Panc1 (cell line): ENCODE data around the gene SMARCA2. TPM values are rescaled to one million over a fixed set of nuclear protein-coding genes. Genes with fewer than 3 reads are reported as not detected.

Experiments
- ATAC-seq: fragments of 200-7000 bp; cut with Tn5 transposase; 2 replicates; pipeline ENCODE4 v1.9.1; 2020; ENCODE audit warnings: mild to moderate bottlenecking, moderate library complexity
- BruUV-seq: library from RNA; stranded (reverse); fragments of 400-500 nt; replicated peaks from 2 replicates; lab custom pipeline; 2021; lab: Mats Ljungman, UMichigan
- CTCF ChIA-PET: fragments of 300-600 bp; sonication (Branson Sonifier 250); formaldehyde crosslinking; loops from one replicate; lab custom pipeline; 2022; ENCODE audit warnings: antibody characterized with exemption; lab: Charles Lee
- POLR2A ChIA-PET: fragments of 300-600 bp; sonication (Branson Sonifier 250); formaldehyde crosslinking; loops from one replicate; lab custom pipeline; 2022; ENCODE audit warnings: antibody characterized with exemption; lab: Charles Lee
- DNase-seq: peaks from one replicate; pipeline ENCODE4 v3.0.0-alpha.2; 2010; ENCODE audit warnings: low read depth, low spot score
- H3K27ac ChIP-seq: 2 replicates; pipeline ENCODE4 v1.5.1; 2011; ENCODE audit warnings: mild to moderate bottlenecking, low read length, inconsistent platforms
- H3K27me3 ChIP-seq: fragments of 200-500 bp; sonication (Bioruptor generic); 2 replicates; pipeline ENCODE4 v1.6.0; 2014; ENCODE audit warnings: low read length, inconsistent platforms; ENCODE audit not compliant: control insufficient read depth, insufficient read depth
- H3K36me3 ChIP-seq: fragments of 200-500 bp; sonication (Bioruptor generic); 2 replicates; pipeline ENCODE4 v1.5.1; 2014; ENCODE audit warnings: inconsistent platforms, mild to moderate bottlenecking, low read length, moderate library complexity; ENCODE audit not compliant: control insufficient read depth, insufficient read depth
- H3K4me1 ChIP-seq: 2 replicates; pipeline ENCODE4 v1.5.1; 2011; ENCODE audit warnings: inconsistent platforms, mild to moderate bottlenecking, low read length, moderate library complexity; ENCODE audit not compliant: control insufficient read depth, insufficient read depth
- H3K4me3 ChIP-seq, 2 experiments: 2 replicates each; pipeline ENCODE4 v1.5.1; 2011 to 2012; ENCODE audit warnings: low read depth in 2 of 2, low read length in 2 of 2, mild to moderate bottlenecking in 2 of 2, inconsistent platforms in 1 of 2, moderate library complexity in 1 of 2
- H3K9me3 ChIP-seq: fragments of 200-500 bp; sonication (Bioruptor generic); 2 replicates; pipeline ENCODE4 v1.5.1; 2014; ENCODE audit warnings: low read depth, mild to moderate bottlenecking, inconsistent platforms, low read length, moderate library complexity; ENCODE audit not compliant: control insufficient read depth, insufficient read depth
- POLR2AphosphoS5 ChIP-seq: IDR thresholded peaks from 2 replicates; pipeline ENCODE4 v1.6.1; 2012; ENCODE audit warnings: mild to moderate bottlenecking, low read depth, low read length, moderate library complexity
- SIN3A ChIP-seq: IDR thresholded peaks from 2 replicates; pipeline ENCODE4 v1.6.1; 2012; ENCODE audit warnings: low read depth, mild to moderate bottlenecking, low read length, moderate library complexity, borderline replicate concordance; ENCODE audit not compliant: insufficient read depth
- TCF7L2 ChIP-seq: IDR thresholded peaks from 2 replicates; pipeline ENCODE4 v1.6.1; 2011; ENCODE audit warnings: mild to moderate bottlenecking, low read depth, low read length, inconsistent platforms
- in situ Hi-C: cut with HindIII; loops from 2 replicates; pipeline ENCODE4 v1.10.0; 2016; ENCODE audit warnings: low sequenced_read_pairs, low pct_unique_long_range_greater_than_20kb
- intact Hi-C: fragments of 100-400 bp; cut with micrococcal nuclease; formaldehyde crosslinking; loops from one replicate; pipeline ENCODE4 v1.10.0; 2022; ENCODE audit not compliant: unreplicated experiment
- total RNA-seq: library from RNA; stranded (reverse); gene quantifications from one replicate; pipeline ENCODE4 v1.2.1, GENCODE V29; 2021; ENCODE audit not compliant: unreplicated experiment
- TF ChIP-seq, protein P1 (sequence below): fragments of 450-650 bp; IDR thresholded peaks from 2 replicates; pipeline ENCODE4 v1.5.1; 2017; ENCODE audit warnings: mild to moderate bottlenecking
- TF ChIP-seq, protein P2 (sequence below), 2 experiments: IDR thresholded peaks; 2 replicates each; pipeline ENCODE4 v1.6.1; 2011 to 2012; ENCODE audit warnings: low read depth in 2 of 2, control low read depth in 1 of 2, low read length in 1 of 2, mild to moderate bottlenecking in 1 of 2, moderate library complexity in 1 of 2; ENCODE audit not compliant: insufficient read depth in 1 of 2

The SMARCA2 gene
- total RNA-seq, 1 experiment from 2014 or later: 13.3 TPM

DNA sequence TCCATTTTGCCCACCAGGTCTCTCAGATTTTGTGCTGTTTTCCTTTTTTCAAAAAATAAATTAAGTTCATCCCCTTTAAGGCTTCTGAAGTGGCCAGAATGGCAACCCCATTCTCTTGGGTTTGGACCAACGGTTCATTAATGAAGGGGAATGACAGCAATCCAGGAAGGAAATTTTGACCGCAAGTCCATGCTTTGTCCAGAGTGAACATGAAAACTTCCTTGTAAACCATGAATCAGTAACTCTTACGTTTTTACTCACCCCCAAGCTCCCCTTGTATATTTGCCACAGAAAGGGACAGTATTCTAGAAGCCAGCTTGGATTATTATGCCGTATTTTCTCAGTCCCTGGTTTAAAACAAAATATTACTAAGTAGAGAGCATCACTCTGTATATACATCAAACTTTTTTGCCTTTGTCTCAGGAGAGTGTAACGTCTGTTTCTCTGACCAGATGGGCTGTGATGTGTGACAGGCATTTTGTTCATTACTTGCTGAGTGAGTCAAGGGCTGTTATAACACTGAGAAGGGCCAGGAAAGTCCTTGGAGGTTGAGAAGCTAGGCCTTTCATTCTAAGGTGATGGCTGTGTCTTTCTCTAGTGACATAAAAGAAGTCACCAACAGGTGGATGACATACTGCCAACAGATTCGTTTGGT lies 148.2 kb downstream of the SMARCA2 start:
- POLR2A ChIA-PET: no interaction called here
- no peaks in the 10 kb centered on the region for H3K4me1 ChIP-seq
- H3K9me3 ChIP-seq: no peaks in the 10 kb centered on the region
- ATAC-seq (no peak), DNase-seq (no peak)
- H3K4me3 ChIP-seq: no peak overlapping the region
- no peak overlapping the region for H3K27ac ChIP-seq
- no peaks in the 10 kb centered on the region for H3K27me3 ChIP-seq
- CTCF ChIA-PET: no interaction called here
- in situ Hi-C loops: no loop called here
- intact Hi-C loops: no loop called here
- BruUV-seq: no TSS peak
- no peaks in the 10 kb centered on the region for H3K36me3 ChIP-seq
- no peak for TF ChIP-seq SIN3A
- no peak for TF ChIP-seq POLR2AphosphoS5
- TF ChIP-seq, protein P1, sequence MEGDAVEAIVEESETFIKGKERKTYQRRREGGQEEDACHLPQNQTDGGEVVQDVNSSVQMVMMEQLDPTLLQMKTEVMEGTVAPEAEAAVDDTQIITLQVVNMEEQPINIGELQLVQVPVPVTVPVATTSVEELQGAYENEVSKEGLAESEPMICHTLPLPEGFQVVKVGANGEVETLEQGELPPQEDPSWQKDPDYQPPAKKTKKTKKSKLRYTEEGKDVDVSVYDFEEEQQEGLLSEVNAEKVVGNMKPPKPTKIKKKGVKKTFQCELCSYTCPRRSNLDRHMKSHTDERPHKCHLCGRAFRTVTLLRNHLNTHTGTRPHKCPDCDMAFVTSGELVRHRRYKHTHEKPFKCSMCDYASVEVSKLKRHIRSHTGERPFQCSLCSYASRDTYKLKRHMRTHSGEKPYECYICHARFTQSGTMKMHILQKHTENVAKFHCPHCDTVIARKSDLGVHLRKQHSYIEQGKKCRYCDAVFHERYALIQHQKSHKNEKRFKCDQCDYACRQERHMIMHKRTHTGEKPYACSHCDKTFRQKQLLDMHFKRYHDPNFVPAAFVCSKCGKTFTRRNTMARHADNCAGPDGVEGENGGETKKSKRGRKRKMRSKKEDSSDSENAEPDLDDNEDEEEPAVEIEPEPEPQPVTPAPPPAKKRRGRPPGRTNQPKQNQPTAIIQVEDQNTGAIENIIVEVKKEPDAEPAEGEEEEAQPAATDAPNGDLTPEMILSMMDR: no peak
- TF ChIP-seq, protein P2, sequence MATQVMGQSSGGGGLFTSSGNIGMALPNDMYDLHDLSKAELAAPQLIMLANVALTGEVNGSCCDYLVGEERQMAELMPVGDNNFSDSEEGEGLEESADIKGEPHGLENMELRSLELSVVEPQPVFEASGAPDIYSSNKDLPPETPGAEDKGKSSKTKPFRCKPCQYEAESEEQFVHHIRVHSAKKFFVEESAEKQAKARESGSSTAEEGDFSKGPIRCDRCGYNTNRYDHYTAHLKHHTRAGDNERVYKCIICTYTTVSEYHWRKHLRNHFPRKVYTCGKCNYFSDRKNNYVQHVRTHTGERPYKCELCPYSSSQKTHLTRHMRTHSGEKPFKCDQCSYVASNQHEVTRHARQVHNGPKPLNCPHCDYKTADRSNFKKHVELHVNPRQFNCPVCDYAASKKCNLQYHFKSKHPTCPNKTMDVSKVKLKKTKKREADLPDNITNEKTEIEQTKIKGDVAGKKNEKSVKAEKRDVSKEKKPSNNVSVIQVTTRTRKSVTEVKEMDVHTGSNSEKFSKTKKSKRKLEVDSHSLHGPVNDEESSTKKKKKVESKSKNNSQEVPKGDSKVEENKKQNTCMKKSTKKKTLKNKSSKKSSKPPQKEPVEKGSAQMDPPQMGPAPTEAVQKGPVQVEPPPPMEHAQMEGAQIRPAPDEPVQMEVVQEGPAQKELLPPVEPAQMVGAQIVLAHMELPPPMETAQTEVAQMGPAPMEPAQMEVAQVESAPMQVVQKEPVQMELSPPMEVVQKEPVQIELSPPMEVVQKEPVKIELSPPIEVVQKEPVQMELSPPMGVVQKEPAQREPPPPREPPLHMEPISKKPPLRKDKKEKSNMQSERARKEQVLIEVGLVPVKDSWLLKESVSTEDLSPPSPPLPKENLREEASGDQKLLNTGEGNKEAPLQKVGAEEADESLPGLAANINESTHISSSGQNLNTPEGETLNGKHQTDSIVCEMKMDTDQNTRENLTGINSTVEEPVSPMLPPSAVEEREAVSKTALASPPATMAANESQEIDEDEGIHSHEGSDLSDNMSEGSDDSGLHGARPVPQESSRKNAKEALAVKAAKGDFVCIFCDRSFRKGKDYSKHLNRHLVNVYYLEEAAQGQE (IDR thresholded peaks at IDR 0.05; ENCODE audit: insufficient read depth in 1 of 2, low read depth in 2 of 2, low read length in 1 of 2): no peak
- no peak for TF ChIP-seq TCF7L2

DNA sequence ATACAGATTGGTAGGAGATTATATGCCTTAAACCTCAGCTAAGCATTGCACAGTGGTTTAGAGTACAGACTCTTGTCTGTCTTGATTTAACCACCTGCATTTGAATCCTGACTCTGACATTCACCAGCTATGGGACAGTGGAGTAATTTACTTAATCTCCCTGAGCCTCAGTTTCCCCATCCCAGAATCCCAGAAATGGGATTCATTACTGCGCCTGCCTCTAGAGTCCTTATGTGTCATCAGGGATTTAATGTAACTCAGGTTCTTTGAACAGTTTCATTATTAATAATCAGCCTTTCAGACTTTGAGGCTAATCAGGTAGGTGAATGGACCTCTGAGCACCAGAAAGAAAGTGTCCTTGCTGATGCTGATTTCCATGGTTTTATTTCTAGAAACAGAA lies 149.1 kb downstream of the SMARCA2 start:
- H3K27me3 ChIP-seq: no peaks in the 10 kb centered on the region
- DNase-seq (no peak), ATAC-seq (no peak)
- H3K4me3 ChIP-seq: no peak overlapping the region
- in situ Hi-C loops: no loop called here
- CTCF ChIA-PET: no interaction called here
- no peaks in the 10 kb centered on the region for H3K9me3 ChIP-seq
- POLR2A ChIA-PET: no interaction called here
- intact Hi-C loops: no loop called here
- H3K27ac ChIP-seq: no peak overlapping the region
- no peaks in the 10 kb centered on the region for H3K4me1 ChIP-seq
- no TSS peak for BruUV-seq
- H3K36me3 ChIP-seq: no peaks in the 10 kb centered on the region
- TF ChIP-seq POLR2AphosphoS5: no peak
- TF ChIP-seq, protein P2 (IDR thresholded peaks at IDR 0.05; ENCODE audit: insufficient read depth in 1 of 2, low read depth in 2 of 2, low read length in 1 of 2): no peak
- no peak for TF ChIP-seq TCF7L2
- TF ChIP-seq, protein P1: no peak
- TF ChIP-seq SIN3A: no peak
